ENCODE results near the gene SLC1A4. TPM values are rescaled to one million over a fixed set of nuclear protein-coding genes. Genes with fewer than 3 reads are reported as not detected.

The SLC1A4 gene
- total and polyA plus RNA-seq, 10 of the 15 experiments (the other 5 are each of a cell fraction or from before 2014, with no cell fraction given), result 10.8 to 43.2 (median 27.7) TPM

DNA sequence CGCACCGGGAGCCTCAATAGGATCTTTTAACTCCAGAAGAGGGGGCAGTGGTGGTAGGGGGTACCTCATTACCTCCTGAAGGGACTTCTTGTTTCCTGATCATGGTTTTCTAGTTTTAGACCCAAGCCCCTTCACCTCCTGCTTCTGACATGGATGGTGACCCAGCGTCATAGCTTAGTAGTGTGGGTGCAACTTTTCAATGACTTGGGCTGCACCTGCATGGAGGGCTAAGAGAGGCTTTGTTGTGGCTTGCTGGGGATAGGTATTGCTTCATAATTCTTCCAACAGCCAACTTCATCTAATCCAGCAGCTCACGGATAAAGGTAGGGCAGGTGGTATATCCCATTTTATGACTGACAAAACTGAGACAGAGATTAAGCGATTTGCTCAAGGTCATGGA, 3.0 kb downstream of the SLC1A4 start:
- no peak for FAIRE-seq
- in situ Hi-C loops (cut with MboI), result no loop called here
- TF ChIP-seq, protein P1, sequence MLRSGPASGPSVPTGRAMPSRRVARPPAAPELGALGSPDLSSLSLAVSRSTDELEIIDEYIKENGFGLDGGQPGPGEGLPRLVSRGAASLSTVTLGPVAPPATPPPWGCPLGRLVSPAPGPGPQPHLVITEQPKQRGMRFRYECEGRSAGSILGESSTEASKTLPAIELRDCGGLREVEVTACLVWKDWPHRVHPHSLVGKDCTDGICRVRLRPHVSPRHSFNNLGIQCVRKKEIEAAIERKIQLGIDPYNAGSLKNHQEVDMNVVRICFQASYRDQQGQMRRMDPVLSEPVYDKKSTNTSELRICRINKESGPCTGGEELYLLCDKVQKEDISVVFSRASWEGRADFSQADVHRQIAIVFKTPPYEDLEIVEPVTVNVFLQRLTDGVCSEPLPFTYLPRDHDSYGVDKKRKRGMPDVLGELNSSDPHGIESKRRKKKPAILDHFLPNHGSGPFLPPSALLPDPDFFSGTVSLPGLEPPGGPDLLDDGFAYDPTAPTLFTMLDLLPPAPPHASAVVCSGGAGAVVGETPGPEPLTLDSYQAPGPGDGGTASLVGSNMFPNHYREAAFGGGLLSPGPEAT (IDR thresholded peaks at IDR 0.05; ENCODE audit: low read depth), result no peak
- TF ChIP-seq GATAD2B (conservative IDR thresholded peaks at IDR 0.05; ENCODE audit: low read depth) (no peak), NR2C1 (IDR thresholded peaks at IDR 0.05) (no peak), MYB (IDR thresholded peaks at IDR 0.05; ENCODE audit: borderline replicate concordance, low read depth, low read length) (no peak), STAT1 (conservative IDR thresholded peaks at IDR 0.05) (no peak), EZH2 (IDR thresholded peaks at IDR 0.05; ENCODE audit: borderline replicate concordance, control insufficient read depth, low read depth, low read length) (no peak)
- TF ChIP-seq, protein P2, sequence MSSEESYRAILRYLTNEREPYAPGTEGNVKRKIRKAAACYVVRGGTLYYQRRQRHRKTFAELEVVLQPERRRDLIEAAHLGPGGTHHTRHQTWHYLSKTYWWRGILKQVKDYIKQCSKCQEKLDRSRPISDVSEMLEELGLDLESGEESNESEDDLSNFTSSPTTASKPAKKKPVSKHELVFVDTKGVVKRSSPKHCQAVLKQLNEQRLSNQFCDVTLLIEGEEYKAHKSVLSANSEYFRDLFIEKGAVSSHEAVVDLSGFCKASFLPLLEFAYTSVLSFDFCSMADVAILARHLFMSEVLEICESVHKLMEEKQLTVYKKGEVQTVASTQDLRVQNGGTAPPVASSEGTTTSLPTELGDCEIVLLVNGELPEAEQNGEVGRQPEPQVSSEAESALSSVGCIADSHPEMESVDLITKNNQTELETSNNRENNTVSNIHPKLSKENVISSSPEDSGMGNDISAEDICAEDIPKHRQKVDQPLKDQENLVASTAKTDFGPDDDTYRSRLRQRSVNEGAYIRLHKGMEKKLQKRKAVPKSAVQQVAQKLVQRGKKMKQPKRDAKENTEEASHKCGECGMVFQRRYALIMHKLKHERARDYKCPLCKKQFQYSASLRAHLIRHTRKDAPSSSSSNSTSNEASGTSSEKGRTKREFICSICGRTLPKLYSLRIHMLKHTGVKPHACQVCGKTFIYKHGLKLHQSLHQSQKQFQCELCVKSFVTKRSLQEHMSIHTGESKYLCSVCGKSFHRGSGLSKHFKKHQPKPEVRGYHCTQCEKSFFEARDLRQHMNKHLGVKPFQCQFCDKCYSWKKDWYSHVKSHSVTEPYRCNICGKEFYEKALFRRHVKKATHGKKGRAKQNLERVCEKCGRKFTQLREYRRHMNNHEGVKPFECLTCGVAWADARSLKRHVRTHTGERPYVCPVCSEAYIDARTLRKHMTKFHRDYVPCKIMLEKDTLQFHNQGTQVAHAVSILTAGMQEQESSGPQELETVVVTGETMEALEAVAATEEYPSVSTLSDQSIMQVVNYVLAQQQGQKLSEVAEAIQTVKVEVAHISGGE (CRISPR knock-in tag; IDR thresholded peaks at IDR 0.05), result no peak
- TF ChIP-seq, protein P3, sequence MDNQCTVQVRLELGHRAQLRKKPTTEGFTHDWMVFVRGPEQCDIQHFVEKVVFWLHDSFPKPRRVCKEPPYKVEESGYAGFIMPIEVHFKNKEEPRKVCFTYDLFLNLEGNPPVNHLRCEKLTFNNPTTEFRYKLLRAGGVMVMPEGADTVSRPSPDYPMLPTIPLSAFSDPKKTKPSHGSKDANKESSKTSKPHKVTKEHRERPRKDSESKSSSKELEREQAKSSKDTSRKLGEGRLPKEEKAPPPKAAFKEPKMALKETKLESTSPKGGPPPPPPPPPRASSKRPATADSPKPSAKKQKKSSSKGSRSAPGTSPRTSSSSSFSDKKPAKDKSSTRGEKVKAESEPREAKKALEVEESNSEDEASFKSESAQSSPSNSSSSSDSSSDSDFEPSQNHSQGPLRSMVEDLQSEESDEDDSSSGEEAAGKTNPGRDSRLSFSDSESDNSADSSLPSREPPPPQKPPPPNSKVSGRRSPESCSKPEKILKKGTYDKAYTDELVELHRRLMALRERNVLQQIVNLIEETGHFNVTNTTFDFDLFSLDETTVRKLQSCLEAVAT (IDR thresholded peaks at IDR 0.05), result no peak
- TF ChIP-seq, protein P4, sequence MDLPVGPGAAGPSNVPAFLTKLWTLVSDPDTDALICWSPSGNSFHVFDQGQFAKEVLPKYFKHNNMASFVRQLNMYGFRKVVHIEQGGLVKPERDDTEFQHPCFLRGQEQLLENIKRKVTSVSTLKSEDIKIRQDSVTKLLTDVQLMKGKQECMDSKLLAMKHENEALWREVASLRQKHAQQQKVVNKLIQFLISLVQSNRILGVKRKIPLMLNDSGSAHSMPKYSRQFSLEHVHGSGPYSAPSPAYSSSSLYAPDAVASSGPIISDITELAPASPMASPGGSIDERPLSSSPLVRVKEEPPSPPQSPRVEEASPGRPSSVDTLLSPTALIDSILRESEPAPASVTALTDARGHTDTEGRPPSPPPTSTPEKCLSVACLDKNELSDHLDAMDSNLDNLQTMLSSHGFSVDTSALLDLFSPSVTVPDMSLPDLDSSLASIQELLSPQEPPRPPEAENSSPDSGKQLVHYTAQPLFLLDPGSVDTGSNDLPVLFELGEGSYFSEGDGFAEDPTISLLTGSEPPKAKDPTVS (IDR thresholded peaks at IDR 0.05; ENCODE audit: low read depth, low read length), result no peak
- TF ChIP-seq, protein P5, sequence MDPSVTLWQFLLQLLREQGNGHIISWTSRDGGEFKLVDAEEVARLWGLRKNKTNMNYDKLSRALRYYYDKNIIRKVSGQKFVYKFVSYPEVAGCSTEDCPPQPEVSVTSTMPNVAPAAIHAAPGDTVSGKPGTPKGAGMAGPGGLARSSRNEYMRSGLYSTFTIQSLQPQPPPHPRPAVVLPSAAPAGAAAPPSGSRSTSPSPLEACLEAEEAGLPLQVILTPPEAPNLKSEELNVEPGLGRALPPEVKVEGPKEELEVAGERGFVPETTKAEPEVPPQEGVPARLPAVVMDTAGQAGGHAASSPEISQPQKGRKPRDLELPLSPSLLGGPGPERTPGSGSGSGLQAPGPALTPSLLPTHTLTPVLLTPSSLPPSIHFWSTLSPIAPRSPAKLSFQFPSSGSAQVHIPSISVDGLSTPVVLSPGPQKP (IDR thresholded peaks at IDR 0.05; ENCODE audit: low read depth, low read length), result no peak

More for the DNA sequence above, 3.0 kb downstream of the SLC1A4 start:
- SMC1A ChIA-PET (ENCODE audit: uncharacterized antibody, unreplicated experiment), result interaction anchor here (0.7 to 5.8 kb wide), 20 partner anchors 12 to 287 kb away, joined by 3 to 31 read pairs (median 5); no protein-coding TSS in a partner anchor
- intact Hi-C loops (cut with micrococcal nuclease; ENCODE audit: unreplicated experiment), result no loop called here
- Histone ChIP-seq H3K4me1 (ENCODE audit: control insufficient read depth, insufficient read depth, low read length) (peaks cover 3% of the 10 kb centered on the region; the same call in 1 of the 2 replicates), H4K20me1 (ENCODE audit: control insufficient read depth, insufficient read depth) (no peaks in the 10 kb centered on the region), H3K36me3 (ENCODE audit: control insufficient read depth in 2 of 2, insufficient read depth in 2 of 2, low read length in 1 of 2) (peaks cover 0 to 12% of the 10 kb centered on the region in 2 experiments; a peak in 3 of 4 replicates), H3K4me3 (peak overlapping the region; percentile 55), H3K9ac (ENCODE audit: control insufficient read depth, insufficient read depth, low read length) (peak overlapping the region; percentile 26; the same call in 1 of the 2 replicates), H3K27me3 (replicated peaks in 1 of 2; ENCODE audit: control insufficient read depth in 2 of 2, insufficient read depth in 2 of 2, low read length in 1 of 2) (no peaks in the 10 kb centered on the region), H3K27ac (ENCODE audit: control insufficient read depth, insufficient read depth) (no peak overlapping the region), H3K79me2 (ENCODE audit: control insufficient read depth, insufficient read depth, low read length) (peaks cover 81% of the 10 kb centered on the region), H2AFZ (ENCODE audit: control insufficient read depth, low read depth, low read length) (no peak overlapping the region), H3K4me2 (ENCODE audit: control insufficient read depth, insufficient read depth) (peak overlapping the region; percentile 81), H3K9me3 (replicated peaks; ENCODE audit: control insufficient read depth, insufficient read depth, low read length) (no peaks in the 10 kb centered on the region)
- no TSS peak for BruUV-seq (replicated peaks)
- CTCF ChIA-PET, result interaction anchor here (0.7 to 2.4 kb wide), 13 partner anchors 17 to 470 kb away, joined by 3 to 8 read pairs (median 4); partner anchors contain the start of gene CEP68
- ATAC-seq (no peak), DNase-seq (ENCODE audit: low read depth, low spot score) (no peak)
- 98% methylated on average over 5 of the region's 5 CpGs for WGBS (ENCODE audit: insufficient coverage, insufficient replicate concordance, low lambda C conversion rate, missing lambda C conversion rate)
- POLR2A ChIA-PET, result interaction anchor here (0.6 to 6.1 kb wide), 9 partner anchors 10 to 235 kb away, joined by 3 to 96 read pairs (median 4); partner anchors contain the start of gene ACTR2
- RAD21 ChIA-PET (ENCODE audit: unreplicated experiment), result interaction anchor here (1.3 to 10.2 kb wide), 11 partner anchors 11 to 87 kb away, joined by 4 to 73 read pairs (median 6); no protein-coding TSS in a partner anchor

Measured in GM12878 (cell line).